Aortic smooth muscle cell (primary cell): ENCODE data around the gene CDKN2B-AS1. TPM values are rescaled to one million over a fixed set of nuclear protein-coding genes. Genes with fewer than 3 reads are reported as not detected.

Source experiments
- total RNA-seq: library from RNA; depleted of rRNA; stranded (reverse); fragments of >200 nt; gene quantifications from 2 replicates; pipeline ENCODE4 v1.2.3, GENCODE V29; 2014

Gene CDKN2B-AS1
- total RNA-seq: 4.9 and 5.2 TPM in 2 replicates

DNA sequence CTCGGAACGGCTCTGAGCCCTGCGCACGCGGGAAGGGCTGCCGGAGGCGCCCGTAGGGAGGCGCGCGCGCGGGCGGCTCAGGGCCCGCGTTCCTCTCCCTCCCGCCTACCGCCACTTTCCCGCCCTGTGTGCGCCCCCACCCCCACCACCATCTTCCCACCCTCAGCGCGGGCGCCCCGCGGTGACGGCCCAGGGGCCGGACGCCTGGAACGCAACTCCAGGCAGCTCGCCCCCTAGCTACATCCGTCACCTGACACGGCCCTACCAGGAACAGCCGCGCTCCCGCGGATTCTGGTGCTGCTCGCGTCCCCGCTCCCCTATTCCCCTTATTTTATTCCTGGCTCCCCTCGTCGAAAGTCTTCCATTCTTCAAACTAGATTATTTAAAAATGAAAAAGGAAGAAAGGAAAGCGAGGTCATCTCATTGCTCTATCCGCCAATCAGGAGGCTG is at the start of gene CDKN2B-AS1:
Gene CDKN2B-AS1, plus strand, starts transcription at position 236 of the 450 bp plus-strand sequence.

DNA sequence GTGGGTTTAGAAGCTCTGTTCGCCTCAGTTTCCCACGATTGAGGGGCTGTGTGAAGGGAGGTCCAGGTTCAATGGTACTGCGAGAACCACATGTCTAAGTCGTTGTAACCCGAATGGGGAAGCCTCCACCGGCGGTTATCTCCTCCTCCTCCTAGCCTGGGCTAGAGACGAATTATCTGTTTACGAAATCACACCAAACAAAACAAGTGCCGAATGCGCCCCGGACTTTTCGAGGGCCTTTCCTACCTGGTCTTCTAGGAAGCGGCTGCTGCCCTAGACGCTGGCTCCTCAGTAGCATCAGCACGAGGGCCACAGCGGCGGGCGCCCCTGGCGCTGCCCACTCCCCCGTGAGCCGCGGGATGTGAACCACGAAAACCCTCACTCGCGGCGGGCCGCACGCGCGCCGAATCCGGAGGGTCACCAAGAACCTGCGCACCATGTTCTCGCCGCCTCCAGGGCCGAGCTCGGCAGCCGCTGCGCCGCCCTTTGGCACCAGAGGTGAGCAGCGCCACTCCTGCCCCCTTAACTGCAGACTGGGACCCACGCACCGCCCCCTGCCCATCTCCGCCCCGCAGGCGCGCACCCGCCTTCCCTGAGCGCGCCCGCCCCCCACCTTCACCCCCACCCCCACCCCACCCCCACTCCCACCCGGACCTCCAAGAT is 567 bp upstream of the CDKN2B-AS1 start, which contains the start of gene CDKN2A:
Gene CDKN2A, minus strand, starts transcription at position 500 of the 663 bp plus-strand sequence.

DNA sequence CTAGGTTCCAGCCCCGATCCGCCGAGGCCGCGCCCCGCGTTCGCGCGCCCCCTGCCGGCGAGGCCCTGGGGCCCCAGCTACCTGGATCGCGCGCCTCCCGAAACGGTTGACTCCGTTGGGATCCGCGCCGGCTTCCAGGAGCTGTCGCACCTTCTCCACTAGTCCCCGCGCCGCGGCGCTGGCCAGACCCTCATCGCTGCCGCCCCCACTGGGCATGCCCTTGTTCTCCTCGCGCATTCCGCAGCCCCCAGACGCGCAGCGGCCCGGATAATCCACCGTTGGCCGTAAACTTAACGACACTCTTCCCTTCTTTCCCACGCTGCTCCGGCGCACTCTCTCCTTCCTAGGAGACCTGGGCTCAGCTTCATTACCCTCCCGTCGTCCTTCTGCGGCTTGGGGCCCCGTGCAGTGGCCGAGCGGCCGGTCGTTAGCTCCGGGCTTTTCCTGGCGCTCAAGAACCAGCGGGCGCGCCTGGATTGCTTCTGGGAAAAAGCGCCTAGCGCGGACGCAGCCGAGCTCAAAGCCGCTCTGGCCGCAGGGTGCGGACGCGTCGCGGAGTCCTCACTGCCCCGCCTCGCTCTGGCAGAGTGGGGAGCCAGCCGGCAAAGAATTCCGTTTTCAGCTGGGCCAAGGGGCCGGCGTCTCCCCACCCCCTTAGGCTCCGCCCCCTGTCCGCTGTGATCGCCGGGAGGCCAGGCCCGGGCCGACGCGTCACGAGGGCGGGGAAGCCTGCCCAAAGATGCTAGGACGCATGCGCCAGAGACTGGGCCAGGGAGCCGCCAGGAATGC is 14.3 kb downstream of the CDKN2B-AS1 start, which contains the start of gene CDKN2B:
Gene CDKN2B, minus strand, starts transcription at position 589 of the 789 bp plus-strand sequence. Its CDS starts 352 bp downstream, at position 237.

Other genes with a start within 250 kb of the CDKN2B-AS1 start
- 22.9 and 33.8 TPM in 2 replicates for gene MTAP, start 192.2 kb upstream of the CDKN2B-AS1 start, total RNA-seq
- gene CDKN2A, start 399 bp upstream of the CDKN2B-AS1 start, total RNA-seq: 8.0 and 10.7 TPM in 2 replicates
- 4.4 and 12.6 TPM in 2 replicates for gene CDKN2B, start 14.5 kb downstream of the CDKN2B-AS1 start, total RNA-seq